Endothelial cell of umbilical vein (primary cell): Measurements from ENCODE around the gene PROCR. TPM values are rescaled to one million over a fixed set of nuclear protein-coding genes. Genes with fewer than 3 reads are reported as not detected.

Experiments used
- BruUV-seq: library from RNA; stranded (reverse); fragments of 400-500 nt; replicated peaks from 2 replicates; lab custom pipeline; 2021; lab: Mats Ljungman, UMichigan
- CTCF ChIA-PET: fragments of 300-600, 350-600 bp; sonication (Branson Sonifier 250); formaldehyde crosslinking; loops from one replicate; lab custom pipeline; 2021; ENCODE audit warnings: antibody characterized with exemption, inconsistent platforms; lab: Charles Lee
- POLR2A ChIA-PET: fragments of 300-600, 350-600 bp; sonication (Branson Sonifier 250); formaldehyde crosslinking; loops from one replicate; lab custom pipeline; 2021; ENCODE audit warnings: antibody characterized with exemption, inconsistent platforms; lab: Charles Lee
- DNase-seq: peaks from one replicate; pipeline ENCODE4 v3.0.0-alpha.2; 2011; ENCODE audit warnings: low read depth, low spot score
- FAIRE-seq: peaks from 2 replicates; lab custom pipeline; 2011; peaks lifted over from hg19 to GRCh38; lab: Jason Lieb, UNC
- H2AFZ ChIP-seq: 2 replicates; pipeline ENCODE4 v1.6.0; 2012; ENCODE audit warnings: low read depth, low read length, control low read depth, inconsistent platforms
- H3K27ac ChIP-seq: 2 replicates; pipeline ENCODE4 v1.5.1; 2011; ENCODE audit warnings: low read depth, mild to moderate bottlenecking, control low read depth, low read length, moderate library complexity; ENCODE audit not compliant: insufficient read depth
- H3K27me3 ChIP-seq, 2 experiments: 2 replicates each; pipeline versions ENCODE4 v1.6.0 to v1.6.1; 2011; ENCODE audit warnings: low read length in 2 of 2, mixed read lengths in 1 of 2; ENCODE audit not compliant: control insufficient read depth in 2 of 2, insufficient read depth in 2 of 2
- H3K36me3 ChIP-seq, 2 experiments: 2 replicates in 1 of 2; 3 replicates in 1 of 2; pipeline ENCODE4 v1.5.1; 2011; ENCODE audit warnings: low read length in 2 of 2, mild to moderate bottlenecking in 1 of 2, moderate library complexity in 1 of 2; ENCODE audit not compliant: control insufficient read depth in 2 of 2, insufficient read depth in 2 of 2; ENCODE audit errors: extremely low read depth in 1 of 2
- H3K4me1 ChIP-seq: 3 replicates; pipeline ENCODE4 v1.5.1; 2011; ENCODE audit warnings: mild to moderate bottlenecking, low read length; ENCODE audit not compliant: control insufficient read depth, insufficient read depth; ENCODE audit errors: extremely low read depth
- H3K4me2 ChIP-seq: 2 replicates; pipeline ENCODE4 v1.6.1; 2011; ENCODE audit warnings: low read length, control low read depth, mixed read lengths; ENCODE audit not compliant: insufficient read depth
- H3K4me3 ChIP-seq, 3 experiments: fragments of 200-600 bp in 1 of 3; sonication (generic), shearing (Covaris generic) in 1 of 3; replicated peaks in 1 of 3; 2 replicates each; pipeline ENCODE4 v1.5.1; 2011 to 2016; ENCODE audit warnings: control low read depth in 3 of 3, low read length in 3 of 3, mild to moderate bottlenecking in 2 of 3, inconsistent platforms in 1 of 3, low read depth in 1 of 3, moderate library complexity in 1 of 3; ENCODE audit not compliant: insufficient read depth in 1 of 3
- H3K79me2 ChIP-seq: 2 replicates; pipeline ENCODE4 v1.6.0; 2012; ENCODE audit warnings: low read length, inconsistent platforms; ENCODE audit not compliant: control insufficient read depth, insufficient read depth
- H3K9ac ChIP-seq: replicated peaks from 2 replicates; pipeline ENCODE3; 2011; ENCODE audit warnings: low read length, control low read depth; ENCODE audit not compliant: insufficient read depth; ENCODE audit errors: extremely low read depth
- H3K9me1 ChIP-seq: replicated peaks from 3 replicates; pipeline ENCODE4 v1.6.0; 2011; ENCODE audit warnings: mild to moderate bottlenecking, low read length; ENCODE audit not compliant: control insufficient read depth, insufficient read depth; ENCODE audit errors: extremely low read depth
- H3K9me3 ChIP-seq: replicated peaks from 2 replicates; pipeline ENCODE4 v1.5.1; 2012; ENCODE audit warnings: low read length, inconsistent platforms; ENCODE audit not compliant: control insufficient read depth, insufficient read depth
- H4K20me1 ChIP-seq: replicated peaks from 2 replicates; pipeline ENCODE3; 2011; ENCODE audit warnings: mild to moderate bottlenecking, low read length; ENCODE audit not compliant: control insufficient read depth, insufficient read depth; ENCODE audit errors: extremely low read depth
- EZH2 ChIP-seq: IDR thresholded peaks from 2 replicates; pipeline ENCODE4 v1.6.1; 2012; ENCODE audit warnings: borderline replicate concordance, low read depth, mild to moderate bottlenecking, moderate library complexity, low read length, inconsistent platforms; ENCODE audit not compliant: severe bottlenecking
- FOS ChIP-seq: IDR thresholded peaks from 2 replicates; pipeline ENCODE4 v1.6.1; 2011; ENCODE audit warnings: mild to moderate bottlenecking, low read length, moderate library complexity, borderline replicate concordance; ENCODE audit not compliant: insufficient read depth
- GATA2 ChIP-seq: IDR thresholded peaks from 2 replicates; pipeline ENCODE4 v1.7.0; 2011; ENCODE audit warnings: low read depth, mild to moderate bottlenecking, moderate library complexity, mixed read lengths, low read length; ENCODE audit not compliant: insufficient read length, insufficient read depth
- JUN ChIP-seq: IDR thresholded peaks from 2 replicates; pipeline ENCODE4 v1.6.1; 2011; ENCODE audit warnings: borderline replicate concordance, low read depth; ENCODE audit not compliant: insufficient read length, insufficient read depth
- MYC ChIP-seq: IDR thresholded peaks from one replicate; pipeline ENCODE4 v1.6.1; 2011; ENCODE audit warnings: mild to moderate bottlenecking, low read depth, low read length
- POLR2A ChIP-seq: IDR thresholded peaks from 2 replicates; pipeline ENCODE4 v1.6.1; 2012; ENCODE audit warnings: low read depth, mild to moderate bottlenecking, control low read depth, low read length
- POLR2AphosphoS5 ChIP-seq: IDR thresholded peaks from 2 replicates; pipeline ENCODE4 v1.6.1; 2012; ENCODE audit warnings: low read depth, mild to moderate bottlenecking, control low read depth, low read length, moderate library complexity; ENCODE audit not compliant: insufficient read depth
- dilution Hi-C: fragments of 300-500 bp; cut with MboI; formaldehyde crosslinking; loops from one replicate; pipeline ENCODE4 v1.15.0; 2019; ENCODE audit warnings: low sequenced_read_pairs; ENCODE audit not compliant: extremely low pct_ligation_motif_present
- intact Hi-C: fragments of 100-400 bp; cut with micrococcal nuclease; formaldehyde crosslinking; loops from one replicate; pipeline ENCODE4 v1.10.0; 2022
- polyA plus RNA-seq, 4 experiments: library from polyadenylated mRNA; depleted of rRNA in 3 of 4; stranded (reverse) in 3 of 4; unstranded in 1 of 4; fragments of >200 nt; gene quantifications; 2 replicates each; pipeline versions ENCODE4 v1.2.1 to v1.2.3, GENCODE V29; 2011 to 2012; ENCODE audit warnings: missing spikeins in 1 of 4
- total RNA-seq: library from RNA; stranded (reverse); gene quantifications from 2 replicates; pipeline ENCODE4 v1.2.3, GENCODE V29; 2021
- TF ChIP-seq, protein P1 (sequence below): IDR thresholded peaks from 2 replicates; pipeline ENCODE4 v1.6.1; 2011; ENCODE audit not compliant: insufficient read depth, insufficient read length
- TF ChIP-seq, protein P2 (sequence below), 2 donors: IDR thresholded peaks; 1 replicate in 1 of 2; 2 replicates in 1 of 2; pipeline ENCODE4 v1.5.1; 2011; ENCODE audit warnings: low read length in 2 of 2, mild to moderate bottlenecking in 2 of 2, moderate library complexity in 2 of 2, control low read depth in 1 of 2, inconsistent platforms in 1 of 2, low read depth in 1 of 2; ENCODE audit not compliant: insufficient read depth in 1 of 2; ENCODE audit errors: extremely low read depth in 1 of 2

PROCR gene
- total and polyA plus RNA-seq, 2 donors (not counting 3 experiments of a cell fraction or from before 2014, with no cell fraction given): 251 to 376 TPM

DNA sequence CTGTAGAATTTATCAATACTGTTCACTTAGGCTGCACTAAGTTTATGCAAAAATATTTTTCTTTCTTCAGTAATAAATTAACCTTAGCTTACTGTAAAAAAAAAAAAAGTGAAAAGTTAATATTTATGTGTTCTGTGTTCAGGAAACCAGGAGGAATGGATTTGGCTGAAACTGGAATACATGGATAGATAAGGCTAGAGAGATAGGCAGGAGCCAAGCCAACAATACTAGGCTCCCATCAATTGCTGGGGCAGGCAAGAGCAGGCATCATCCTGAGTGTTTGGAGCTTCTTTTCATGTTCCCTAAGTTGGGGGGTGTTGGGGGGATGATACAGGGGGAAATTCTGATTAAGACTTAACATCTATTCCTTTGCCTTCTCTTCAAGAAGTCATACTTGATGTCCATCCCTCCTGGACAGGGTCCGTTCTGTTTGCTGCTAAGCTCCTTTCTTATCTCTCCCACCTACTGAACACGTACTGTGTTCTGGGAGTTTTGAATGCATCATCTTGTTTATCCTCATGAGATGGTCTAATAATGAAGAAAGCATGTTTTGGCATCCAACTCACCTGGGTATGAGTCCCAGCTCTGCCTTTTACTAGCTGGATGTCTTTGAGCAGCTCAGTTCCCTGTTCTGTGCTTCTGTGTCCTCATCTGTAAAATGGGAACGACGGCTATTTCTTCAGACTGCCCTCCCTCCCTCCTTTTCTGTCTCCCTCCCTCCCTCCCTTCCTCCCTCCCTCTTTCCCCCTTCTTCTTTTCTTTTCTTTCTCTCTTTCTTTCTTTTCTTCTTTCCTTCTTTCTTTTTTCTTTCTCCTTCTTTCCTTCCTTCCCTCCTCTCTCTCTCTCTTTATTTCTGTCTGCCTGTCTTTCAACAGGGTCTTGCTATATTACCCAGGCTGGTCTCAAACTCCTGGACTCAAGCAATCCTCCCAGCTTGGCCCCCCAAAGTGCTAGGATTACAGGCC lies 6.4 kb upstream of the PROCR start:
- Histone ChIP-seq H3K27ac (peak overlapping the region; percentile 59), H3K27me3 (no peaks in the 10 kb centered on the region)
- dilution Hi-C loops: no loop called here

More for the DNA sequence above, 6.4 kb upstream of the PROCR start:
- DNase-seq (peak; percentile 53), FAIRE-seq (no peak)
- H3K4me1 ChIP-seq: peaks cover 21% of the 10 kb centered on the region
- H3K9me1 ChIP-seq: no peaks in the 10 kb centered on the region
- intact Hi-C loops: loop anchor here (1.0 to 2.0 kb wide), 2 partner anchors 18 to 73 kb away; partner anchors contain the start of genes EDEM2 and TRPC4AP
- H3K9me3 ChIP-seq: no peaks in the 10 kb centered on the region
- TF ChIP-seq MYC: no peak
- TF ChIP-seq FOS: no peak
- TF ChIP-seq JUN: no peak
- TF ChIP-seq, protein P1, sequence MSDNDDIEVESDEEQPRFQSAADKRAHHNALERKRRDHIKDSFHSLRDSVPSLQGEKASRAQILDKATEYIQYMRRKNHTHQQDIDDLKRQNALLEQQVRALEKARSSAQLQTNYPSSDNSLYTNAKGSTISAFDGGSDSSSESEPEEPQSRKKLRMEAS: no peak
- TF ChIP-seq POLR2A: no peak
- TF ChIP-seq POLR2AphosphoS5: no peak
- TF ChIP-seq, protein P2, sequence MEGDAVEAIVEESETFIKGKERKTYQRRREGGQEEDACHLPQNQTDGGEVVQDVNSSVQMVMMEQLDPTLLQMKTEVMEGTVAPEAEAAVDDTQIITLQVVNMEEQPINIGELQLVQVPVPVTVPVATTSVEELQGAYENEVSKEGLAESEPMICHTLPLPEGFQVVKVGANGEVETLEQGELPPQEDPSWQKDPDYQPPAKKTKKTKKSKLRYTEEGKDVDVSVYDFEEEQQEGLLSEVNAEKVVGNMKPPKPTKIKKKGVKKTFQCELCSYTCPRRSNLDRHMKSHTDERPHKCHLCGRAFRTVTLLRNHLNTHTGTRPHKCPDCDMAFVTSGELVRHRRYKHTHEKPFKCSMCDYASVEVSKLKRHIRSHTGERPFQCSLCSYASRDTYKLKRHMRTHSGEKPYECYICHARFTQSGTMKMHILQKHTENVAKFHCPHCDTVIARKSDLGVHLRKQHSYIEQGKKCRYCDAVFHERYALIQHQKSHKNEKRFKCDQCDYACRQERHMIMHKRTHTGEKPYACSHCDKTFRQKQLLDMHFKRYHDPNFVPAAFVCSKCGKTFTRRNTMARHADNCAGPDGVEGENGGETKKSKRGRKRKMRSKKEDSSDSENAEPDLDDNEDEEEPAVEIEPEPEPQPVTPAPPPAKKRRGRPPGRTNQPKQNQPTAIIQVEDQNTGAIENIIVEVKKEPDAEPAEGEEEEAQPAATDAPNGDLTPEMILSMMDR (IDR thresholded peaks at IDR 0.05; ENCODE audit: extremely low read depth in 1 of 2, insufficient read depth in 1 of 2, low read depth in 1 of 2, low read length in 2 of 2): no peak
- no peak for TF ChIP-seq EZH2
- TF ChIP-seq GATA2: no peak
- ChIA-PET POLR2A (interaction anchor here (0.6 to 3.2 kb wide), 3 partner anchors 19 to 296 kb away, joined by 5 to 18 read pairs (median 7); partner anchors contain the start of gene EDEM2), CTCF (interaction anchor here (0.6 to 3.9 kb wide), 9 partner anchors 20 to 208 kb away, joined by 3 to 79 read pairs (median 4); partner anchors contain the start of gene EDEM2)
- peak overlapping the region; percentile 23 for H3K4me2 ChIP-seq
- H4K20me1 ChIP-seq: no peaks in the 10 kb centered on the region
- BruUV-seq: no TSS peak
- H3K79me2 ChIP-seq: no peaks in the 10 kb centered on the region
- no peak overlapping the region for H2AFZ ChIP-seq
- H3K36me3 ChIP-seq: no peaks in the 10 kb centered on the region
- no peak overlapping the region for H3K4me3 ChIP-seq
- peak overlapping the region; percentile 22 for H3K9ac ChIP-seq
